ENCODE data around the gene DPAGT1.
"Not testable (repeated sequence)": the region's sequence is repeated elsewhere in the genome, so short reads cannot be mapped to it uniquely, and the experiment has no call there.

Gene DPAGT1

DNA sequence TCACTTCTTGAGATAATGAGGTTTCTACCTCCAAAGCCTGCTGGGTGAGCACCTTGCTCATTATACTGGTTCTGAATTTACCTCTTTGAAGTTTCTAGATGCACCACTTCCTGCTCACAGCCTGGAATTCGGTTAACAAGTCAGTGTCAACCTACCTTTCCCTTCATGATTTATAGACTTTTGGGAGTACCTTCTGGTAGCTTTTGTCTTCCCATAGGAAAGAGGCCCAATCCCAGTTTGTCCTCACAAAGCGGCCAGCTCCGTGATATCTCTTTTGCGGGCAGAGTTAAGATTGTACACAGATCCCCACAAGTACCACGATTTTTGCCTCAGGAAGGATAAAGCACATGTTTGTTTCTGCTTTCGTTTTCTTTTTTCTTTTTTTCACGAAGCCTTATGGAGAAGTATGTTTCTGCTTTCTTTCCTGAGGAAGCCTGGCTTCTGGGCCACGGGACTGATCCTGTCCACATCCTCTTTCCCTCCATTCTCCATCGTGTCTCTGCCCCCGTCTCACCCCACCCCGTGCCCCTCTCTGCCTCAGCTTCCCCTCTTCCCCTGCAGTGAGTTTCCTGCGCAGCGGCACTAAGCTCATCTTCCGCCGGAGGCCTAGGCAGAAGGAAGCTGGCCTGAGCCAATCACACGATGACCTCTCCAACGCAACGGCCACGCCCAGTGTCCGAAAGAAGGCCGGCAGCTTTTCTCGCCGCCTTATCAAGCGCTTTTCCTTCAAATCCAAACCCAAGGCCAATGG is 14.0 kb upstream of the DPAGT1 start:
- no peak for DNase-seq (ENCODE audit: low read depth)

GRCh38 chr11:119114351-119114750 is 12.7 kb upstream of the DPAGT1 start:
- DNase-seq (ENCODE audit: low read depth): no peak

DNA sequence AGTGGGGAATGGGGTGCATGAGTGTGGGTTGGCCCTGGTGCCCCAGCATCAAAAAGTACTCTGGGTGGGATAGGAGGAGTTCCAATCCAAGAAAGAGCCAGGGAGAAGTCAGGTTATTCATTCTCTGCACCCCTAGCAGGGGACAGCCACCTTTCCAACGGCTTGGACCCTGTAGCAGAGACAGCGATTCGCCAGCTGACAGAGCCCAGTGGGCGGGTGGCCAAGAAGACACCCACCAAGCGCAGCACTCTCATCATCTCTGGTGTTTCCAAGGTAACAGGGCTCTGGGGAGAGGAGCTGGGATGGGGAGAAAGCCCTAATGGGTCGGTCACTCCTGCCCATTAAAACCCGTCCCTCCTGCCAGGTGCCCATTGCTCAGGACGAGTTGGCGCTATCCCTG is 12.1 kb upstream of the DPAGT1 start:
- no peak for DNase-seq (ENCODE audit: low read depth)

DNA sequence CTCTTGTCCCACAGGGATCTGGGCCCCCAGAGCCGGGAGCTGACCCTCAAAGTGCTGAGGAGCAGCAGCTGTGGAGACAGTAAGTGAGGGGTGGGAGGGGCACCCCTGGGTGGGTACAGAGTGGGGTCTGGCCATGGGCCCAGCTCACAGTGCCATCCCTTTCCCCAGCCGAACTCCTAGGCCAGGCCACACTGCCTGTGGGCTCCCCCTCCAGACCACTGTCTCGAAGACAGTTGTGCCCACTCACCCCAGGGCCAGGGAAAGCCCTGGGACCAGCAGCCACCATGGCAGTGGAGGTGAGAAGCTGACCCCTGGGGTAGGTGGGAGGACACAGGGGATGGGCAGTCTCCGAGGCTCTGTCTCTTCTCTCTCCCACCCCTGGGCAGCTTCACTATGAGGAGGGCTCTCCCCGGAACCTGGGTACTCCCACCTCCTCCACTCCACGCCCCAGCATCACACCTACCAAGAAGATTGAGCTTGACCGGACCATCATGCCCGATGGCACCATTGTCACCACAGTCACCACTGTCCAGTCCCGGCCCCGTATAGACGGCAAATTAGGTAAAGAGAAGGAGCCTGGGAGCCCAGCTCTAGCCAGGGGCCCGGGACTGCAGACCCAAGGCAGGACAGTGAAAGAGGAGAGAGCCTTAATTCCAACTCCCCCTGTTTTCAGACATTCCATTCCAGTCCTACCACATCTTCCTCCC is 10.8 kb upstream of the DPAGT1 start:
- DNase-seq (ENCODE audit: low read depth): no peak

DNA sequence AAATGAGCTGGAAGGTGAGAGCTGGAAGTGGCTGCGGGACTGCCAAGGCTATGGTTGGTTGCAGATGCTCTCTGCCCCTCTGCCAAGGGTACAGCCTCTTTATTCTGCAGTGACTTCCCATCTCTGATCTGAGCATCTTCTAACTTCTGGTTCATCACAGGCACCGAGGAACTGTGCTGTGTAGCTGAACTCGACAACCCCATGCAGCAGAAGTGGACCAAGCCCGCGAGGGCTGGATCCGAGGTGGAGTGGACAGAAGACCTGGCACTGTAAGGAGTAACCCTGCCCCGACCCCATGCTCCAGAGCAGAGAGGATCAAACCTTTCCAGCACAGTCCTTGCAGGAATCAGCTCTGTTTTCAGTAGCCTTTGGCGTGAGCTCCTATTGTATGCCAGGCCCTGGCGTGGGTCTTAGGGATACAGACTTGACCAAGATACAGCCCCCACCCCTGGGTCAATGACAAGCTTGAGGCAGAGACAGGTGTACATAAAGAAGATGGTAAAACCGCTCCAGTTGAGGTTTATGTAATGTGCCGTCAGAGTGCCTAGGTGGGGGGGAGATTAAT is 9.8 kb upstream of the DPAGT1 start:
- DNase-seq (ENCODE audit: low read depth): no peak

DNA sequence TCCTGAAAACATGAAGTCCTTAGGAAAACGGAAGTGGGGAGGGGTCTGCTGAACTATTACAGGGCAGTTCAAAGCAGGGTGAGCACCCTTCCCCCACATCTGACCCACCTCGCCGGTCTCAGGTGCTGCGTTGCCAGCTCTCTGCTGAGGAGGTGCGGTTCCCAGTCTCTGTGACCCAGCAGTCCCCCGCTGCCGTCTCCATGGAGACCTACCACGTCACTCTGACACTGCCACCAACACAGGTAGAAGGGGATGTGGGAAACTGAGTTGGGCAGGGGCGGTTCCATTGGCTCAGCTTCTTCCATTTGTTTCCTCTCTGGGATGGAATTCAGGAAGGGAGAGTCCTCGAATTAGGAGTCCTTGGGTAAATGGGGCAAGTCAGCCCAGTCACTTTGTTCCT is 8.8 kb upstream of the DPAGT1 start:
- DNase-seq (ENCODE audit: low read depth): no peak

- DNase-seq (ENCODE audit: low read depth): no peak
Observed at GRCh38 chr11:119109843-119110242, 8.2 kb upstream of the DPAGT1 start.

DNA sequence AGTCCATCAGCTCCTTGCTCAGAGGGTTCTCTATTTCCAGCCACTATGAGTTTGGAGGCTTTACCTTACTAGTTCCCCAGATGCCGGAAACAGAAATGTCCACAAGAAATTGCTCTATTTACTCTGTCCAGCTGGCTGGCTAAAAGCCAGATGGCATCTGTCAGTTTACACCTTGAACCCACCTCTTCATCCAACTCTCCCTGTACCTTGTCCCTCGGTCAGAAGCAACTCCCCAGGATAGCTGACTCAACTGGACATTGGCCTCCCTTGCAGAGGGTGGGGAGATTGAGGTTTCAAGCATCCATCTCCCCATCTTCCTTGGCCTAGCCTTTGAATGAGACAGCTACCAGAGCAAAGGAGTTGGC is 7.2 kb upstream of the DPAGT1 start:
- DNase-seq (ENCODE audit: low read depth): no peak

DNA sequence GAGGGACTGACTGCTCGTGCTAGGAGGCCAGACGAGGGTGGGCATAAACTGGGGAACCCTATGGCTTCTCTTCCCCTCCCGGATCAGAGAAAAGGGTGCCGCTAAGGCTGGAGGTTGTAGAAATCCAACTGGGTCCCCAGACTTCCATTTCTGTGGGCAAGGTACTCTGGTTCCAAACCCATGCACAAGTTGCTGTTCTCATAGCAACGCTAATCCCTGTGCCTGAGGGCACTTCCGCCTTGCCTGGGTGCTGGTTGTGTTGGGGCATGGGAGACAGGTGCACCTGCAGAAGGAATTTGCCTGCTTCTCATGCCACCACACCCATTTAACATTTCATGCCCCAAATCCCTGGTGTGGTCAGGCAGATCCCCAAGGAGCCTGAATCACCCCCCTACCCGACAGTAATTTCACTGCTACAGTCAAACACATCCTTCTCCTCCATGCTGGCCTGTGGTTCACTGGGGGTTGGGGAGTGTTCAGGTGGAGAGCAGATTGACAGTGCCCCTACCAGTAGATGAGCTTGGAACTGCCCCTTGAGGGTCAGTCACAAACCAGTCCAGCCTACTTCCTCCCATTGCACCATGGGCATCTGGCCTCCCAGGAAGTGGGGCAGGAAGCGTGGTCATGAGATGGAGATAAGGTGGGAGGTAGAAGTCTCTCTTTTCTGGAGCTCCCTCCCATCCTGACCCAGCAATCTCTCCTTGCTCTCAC is 6.6 kb upstream of the DPAGT1 start:
- DNase-seq (ENCODE audit: low read depth): no peak

GRCh38 chr11:119107538-119108145 is 6.0 kb upstream of the DPAGT1 start:
- no peak for DNase-seq (ENCODE audit: low read depth)

GRCh38 chr11:119106564-119107537 is 5.2 kb upstream of the DPAGT1 start, which contains the start of gene C2CD2L:
TSS of gene C2CD2L (plus strand) at chr11:119107344. CDS start at chr11:119107742, 398 bp downstream.
- peak; percentile 79 for DNase-seq (ENCODE audit: low read depth)

- no peak for DNase-seq (ENCODE audit: low read depth)
Observed at GRCh38 chr11:119103793-119104192, 2.1 kb upstream of the DPAGT1 start.

DNA sequence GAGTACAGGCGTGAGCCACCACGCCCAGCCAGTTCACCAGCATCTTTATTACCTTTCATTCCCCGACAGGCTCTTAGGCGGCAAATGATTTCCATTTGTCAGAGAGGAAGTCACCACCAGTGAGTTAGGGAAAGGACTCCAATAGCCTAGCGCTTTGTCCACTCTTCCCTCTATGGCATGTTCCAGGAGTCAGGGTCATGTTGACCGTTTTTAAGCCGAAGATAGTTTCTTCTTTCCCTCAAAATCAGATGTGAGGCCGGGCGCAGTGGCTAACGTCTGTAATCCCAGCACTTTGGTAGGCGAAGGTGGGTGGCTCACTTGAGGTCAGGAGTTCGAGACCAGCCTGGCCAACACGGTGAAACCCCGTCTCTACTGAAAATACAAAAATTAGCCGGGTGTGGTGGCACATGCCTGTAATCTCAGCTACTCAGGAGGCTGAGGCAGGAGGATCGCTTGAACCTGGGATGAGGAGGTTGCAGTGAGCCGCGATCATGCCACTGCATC is 1.6 kb upstream of the DPAGT1 start:
- DNase-seq (ENCODE audit: low read depth): not testable (repeated sequence)

DNA sequence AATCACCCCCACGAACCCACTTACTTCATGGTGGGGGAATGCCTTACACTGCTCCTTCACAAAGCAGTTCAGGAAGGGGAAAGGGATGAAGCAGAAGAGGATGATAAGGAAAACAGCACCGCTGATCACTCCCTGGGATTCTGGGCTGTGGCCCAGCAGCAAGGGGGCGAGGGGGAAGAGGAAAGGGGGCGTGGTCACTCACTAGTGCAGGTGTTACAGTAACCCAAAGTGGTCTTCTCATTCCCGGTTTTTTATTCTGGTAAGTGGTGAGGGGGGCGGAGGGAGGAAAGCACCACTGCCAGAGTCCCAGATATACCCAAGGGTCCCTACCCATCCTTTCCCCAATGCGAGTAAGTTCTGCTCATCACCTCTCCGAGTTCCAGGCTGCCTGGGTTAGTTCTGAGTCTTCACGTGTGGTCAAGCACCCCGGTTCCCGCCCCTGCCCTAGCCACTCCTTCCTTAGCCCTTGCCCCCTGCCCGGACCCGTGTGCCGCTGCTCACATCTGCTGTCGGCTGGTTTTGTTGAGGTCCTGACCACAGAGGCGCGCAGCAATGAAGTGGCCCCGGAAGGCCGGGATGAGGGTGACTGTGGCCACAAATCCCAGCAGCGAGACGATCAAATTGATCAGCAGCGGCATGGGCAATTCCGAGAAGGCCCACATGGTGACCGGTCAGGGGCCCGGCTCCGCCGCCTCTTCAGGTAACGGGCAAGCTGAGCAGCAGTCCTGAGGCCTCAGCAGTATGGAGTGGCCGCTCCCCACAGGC is 477 bp downstream of the DPAGT1 start:
- no peak for DNase-seq (ENCODE audit: low read depth)

GRCh38 chr11:119100246-119100970 is 1.2 kb downstream of the DPAGT1 start:
- no peak for DNase-seq (ENCODE audit: low read depth)

- no peak for DNase-seq (ENCODE audit: low read depth)
Observed at GRCh38 chr11:119099711-119100110, 1.9 kb downstream of the DPAGT1 start.

DNA sequence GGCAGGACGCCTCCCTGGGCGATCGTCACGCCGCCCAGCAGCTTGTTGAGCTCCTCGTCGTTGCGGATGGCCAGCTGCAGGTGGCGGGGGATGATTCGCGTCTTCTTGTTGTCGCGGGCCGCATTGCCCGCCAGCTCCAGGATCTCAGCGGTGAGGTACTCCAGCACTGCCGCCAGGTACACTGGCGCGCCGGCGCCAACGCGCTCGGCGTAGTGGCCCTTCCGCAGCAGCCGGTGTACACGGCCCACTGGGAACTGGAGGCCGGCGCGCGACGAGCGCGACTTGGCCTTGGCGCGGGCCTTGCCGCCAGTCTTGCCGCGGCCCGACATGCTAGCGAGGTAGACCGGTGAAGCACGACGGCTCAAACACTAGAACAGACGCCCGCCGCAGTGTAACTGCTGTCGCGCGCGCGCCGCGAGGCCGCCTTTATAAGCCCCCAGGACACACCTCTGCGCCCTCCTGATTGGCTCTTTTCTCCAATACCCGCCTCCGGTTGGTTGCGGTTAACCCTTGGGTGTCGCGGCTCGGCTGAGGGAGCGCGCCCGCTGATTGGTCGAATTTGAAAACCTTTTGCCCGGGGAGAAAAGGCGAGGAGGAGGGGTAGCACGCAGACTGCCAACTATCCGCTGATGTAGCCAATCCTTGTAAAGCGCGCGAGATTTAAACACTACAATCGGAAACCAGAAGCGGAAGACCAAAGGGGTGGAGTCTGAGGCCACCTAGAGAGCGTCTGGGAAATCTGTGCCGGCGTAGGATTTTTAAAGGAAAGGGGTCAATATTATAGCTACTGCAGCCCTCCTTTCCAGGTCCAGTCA is 6.4 kb downstream of the DPAGT1 start:
- DNase-seq (ENCODE audit: low read depth): peak; percentile 99

GRCh38 chr11:119094816-119095065 is 6.9 kb downstream of the DPAGT1 start:
- peak; percentile 49 for DNase-seq (ENCODE audit: low read depth)
